Colon (tissue), 2 donors: Measurements from ENCODE around the gene EID1.
"Not testable (repeated sequence)": the region's sequence is repeated elsewhere in the genome, so short reads cannot be mapped to it uniquely, and the experiment has no call there.

Experiments used
- FAIRE-seq: peaks from 2 replicates; lab custom pipeline; 2012; peaks lifted over from hg19 to GRCh38; lab: Jason Lieb, UNC
- donor health status: control.
- donor health status: control.

EID1 gene

DNA sequence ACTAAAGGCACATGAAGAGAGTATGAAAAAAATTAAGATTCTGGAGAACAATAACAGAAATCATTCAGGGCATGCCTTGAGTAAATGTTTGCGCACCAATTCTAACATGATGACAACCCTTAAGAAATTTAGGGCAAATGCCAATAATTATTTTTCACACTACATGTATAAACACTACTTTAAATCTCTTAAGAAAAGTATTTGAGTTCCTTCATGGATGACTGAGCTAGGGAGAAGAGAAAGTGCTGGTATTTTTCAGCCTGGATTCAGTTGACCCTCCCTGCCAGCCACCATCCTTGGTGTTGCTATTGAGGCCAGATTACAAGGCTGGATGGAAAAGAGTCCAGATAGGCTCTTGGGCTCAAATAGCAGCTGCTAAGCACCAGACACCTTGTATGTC, 8.0 kb upstream of the EID1 start:
- no peak for FAIRE-seq

DNA sequence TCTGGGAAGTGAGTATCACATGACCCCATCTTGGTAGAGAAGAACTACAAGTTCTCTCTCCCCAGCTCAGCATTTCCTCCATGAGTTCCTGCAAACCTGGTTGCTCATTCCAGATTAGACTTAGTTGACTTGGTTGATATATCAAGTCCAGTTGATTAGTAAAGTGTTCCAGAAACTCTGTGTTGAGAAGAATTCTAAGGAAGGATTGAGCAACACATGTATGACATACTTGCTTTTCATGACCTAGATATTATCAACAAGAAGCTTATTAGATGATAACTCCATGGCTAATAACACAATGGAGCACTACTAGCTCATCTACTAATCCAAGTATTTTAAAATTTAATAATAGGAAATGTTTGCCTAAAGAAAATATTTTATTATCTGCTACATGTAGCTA, 6.4 kb upstream of the EID1 start:
- no peak for FAIRE-seq

DNA sequence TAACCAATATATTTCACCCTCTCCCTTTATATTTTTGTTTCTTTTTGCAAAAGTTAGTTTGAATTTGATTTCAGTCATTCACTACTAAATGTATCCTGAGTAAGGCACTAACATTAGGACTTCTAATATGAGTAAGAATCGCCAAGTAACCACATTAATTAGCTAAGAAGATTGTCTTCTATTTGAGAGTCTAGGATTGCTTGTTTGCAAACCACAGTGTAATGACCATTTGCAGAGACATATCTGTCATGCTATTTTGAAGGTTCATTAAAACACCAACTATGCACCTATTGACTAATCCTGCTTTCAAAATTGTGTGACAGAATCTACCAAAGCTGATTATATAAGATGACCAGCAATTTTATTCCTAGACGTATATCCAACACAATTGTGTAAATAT, 5.3 kb upstream of the EID1 start:
- FAIRE-seq: no peak

DNA sequence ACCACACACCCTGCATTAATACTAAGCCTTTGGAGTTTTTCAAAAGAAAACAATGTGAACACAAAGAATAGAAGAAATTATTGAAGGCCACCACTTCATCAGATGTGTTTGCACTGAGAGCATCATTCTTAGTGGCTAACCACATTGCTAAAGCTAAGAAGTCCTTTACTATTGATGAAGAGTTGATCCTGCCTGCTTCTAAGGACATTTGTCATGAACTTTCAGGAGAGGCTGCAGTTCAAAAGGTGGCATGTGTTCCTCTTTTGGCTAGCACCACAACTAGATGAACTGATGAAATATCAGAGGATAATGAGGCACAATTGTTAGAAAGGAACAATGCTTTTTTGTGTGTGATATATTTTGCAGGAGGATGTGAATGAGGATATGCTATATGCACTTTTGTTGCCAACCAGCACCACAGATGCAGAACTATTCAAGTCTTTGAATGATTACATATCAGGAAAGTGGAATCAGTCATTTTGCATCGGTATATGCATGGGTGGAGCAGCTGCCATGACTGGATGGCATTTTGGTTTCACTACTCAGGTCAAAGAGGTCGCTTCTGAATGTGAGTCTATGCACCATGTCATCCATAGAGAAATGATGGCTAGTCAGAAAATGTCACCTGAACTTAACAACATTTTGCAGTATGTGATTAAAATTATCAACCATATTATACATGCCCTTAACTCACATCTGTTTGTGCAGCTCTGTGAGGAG, 2.5 kb upstream of the EID1 start:
- no peak for FAIRE-seq

DNA sequence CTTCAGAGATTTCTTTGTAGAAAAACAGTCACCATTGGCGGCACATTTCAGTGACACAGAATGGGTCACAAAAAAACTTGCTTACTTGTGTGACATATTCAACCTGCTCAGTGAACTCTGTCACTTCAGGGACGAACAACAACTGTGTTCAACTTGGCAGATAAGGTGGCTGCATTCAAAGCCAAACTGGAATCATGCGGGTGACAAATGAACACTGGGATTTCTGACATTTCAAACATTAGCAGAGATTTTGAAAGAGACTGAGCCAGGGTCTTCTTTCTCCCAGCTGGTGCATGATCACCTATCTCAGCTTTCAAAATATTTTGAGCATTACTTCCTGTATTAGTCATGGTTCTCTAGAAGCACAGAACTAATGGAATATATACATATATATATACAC, 1.9 kb upstream of the EID1 start:
- FAIRE-seq: no peak

DNA sequence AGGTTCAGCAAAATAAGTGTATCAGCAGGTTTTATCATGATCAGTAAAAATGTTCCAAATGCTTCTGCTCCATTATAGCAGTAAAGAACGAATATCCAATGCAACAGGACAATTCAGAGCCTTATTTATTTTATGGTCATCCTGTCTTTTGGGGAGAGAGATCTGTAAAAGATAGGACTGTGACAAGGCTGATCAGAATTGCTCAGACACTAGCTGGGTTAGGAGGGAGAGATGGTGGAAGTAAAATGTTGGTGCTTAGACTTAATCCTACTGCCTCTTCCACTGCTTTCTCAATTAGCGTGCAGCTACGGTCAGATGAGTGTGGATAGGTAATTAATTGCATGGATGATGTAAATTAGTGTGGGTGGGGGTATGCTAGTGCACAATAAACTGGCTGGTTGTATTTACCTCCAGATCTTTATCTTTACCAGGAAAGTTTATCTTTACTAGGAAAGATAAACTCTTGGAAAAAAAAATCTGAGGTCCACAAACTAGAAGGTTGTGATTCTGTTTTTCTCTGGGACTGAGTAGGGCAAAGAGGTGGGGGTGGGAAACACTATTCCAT, 2.2 kb downstream of the EID1 start:
- FAIRE-seq: no peak

DNA sequence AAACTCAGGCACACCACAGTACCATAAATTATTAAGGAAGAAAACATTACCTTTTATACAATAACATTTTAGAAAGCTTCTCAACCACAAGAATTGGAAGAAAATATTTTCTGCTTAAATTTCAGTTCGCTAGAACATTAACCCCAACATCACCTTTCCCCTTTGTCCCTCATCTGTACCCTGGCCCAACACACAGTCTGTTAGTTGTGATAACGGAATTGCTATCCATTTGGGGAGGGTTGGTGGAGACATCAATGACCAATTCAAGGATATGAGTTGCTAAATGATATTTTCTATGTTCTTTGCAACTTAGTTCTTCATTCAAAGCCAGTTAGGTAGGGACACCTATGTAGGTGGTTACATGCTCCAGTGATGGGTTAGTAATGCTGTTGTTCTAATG, 5.8 kb downstream of the EID1 start:
- FAIRE-seq: no peak

DNA sequence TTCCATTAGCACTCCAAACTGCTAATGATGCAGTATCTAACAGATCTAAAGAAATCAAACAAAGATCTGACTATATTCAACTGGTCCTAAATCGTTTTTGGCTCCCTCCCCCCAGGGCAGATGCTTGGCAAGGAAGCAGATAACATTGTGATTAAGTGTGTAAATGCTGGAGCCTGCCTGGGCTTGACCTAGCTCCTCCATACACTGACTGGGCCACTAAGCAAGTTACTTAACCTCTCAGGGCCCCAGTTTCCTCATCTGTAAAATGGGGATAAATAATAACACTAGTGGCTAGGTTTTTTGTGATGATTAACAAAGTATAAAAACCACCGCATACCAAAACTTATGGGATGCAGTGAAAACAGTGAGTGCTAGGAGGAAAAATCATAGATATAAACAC, 9.2 kb downstream of the EID1 start:
- FAIRE-seq: no peak

DNA sequence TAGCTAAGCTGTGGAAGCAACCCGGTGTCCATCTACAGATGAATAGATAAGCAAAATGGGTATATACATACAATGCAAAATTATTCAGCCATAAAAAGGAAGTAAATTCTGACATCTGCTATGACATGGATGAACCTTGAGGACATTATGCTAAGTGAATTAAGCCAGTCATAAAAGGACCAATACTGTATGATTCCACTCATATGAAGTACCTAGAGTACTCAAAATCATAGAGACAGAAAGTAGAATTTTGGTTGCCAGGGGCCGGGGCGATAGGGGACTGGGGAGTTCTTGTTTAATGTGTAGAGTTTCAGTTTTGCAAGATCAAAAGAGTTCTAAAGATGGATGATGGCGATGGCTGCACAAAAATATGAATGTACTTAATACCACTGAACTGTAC, 10.3 kb downstream of the EID1 start:
- no peak for FAIRE-seq

DNA sequence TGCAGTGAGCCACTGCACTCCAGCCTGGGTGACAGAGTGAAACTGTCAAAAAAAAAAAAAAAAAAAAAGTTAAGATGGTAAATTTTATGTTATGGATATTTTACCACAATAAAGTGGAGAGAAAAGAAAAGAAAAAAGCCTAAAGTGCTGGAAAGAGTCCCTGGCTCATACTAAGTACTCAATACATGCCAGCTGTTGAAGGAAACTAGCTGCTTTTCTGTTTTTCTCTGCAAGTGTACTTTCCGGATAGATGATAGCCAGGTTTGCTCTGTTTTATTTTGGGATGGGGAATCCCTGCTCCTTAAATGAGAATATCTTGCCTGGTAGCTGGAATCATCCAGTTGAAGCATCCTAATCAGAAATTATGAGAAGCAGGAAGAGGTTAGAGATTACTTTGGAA, 10.9 kb downstream of the EID1 start:
- no peak for FAIRE-seq

DNA sequence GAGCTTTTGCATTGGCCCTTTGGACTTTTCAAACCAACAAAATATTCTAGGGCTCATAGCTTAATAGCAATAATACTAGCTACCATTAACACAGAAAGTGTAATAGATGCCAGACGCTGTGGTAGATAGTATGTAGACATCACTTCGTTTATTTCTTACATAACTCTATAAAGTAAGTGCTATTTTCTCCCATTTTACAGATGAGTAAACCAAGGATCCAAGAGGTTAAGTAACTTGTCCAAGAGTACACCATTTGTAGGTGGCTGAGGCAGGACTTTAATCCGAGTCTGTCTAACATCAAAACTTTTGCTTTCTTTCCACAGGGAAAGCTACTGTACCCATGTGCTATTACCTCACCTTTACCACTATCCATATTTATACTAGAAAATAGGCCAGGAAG, 12.0 kb downstream of the EID1 start:
- no peak for FAIRE-seq

DNA sequence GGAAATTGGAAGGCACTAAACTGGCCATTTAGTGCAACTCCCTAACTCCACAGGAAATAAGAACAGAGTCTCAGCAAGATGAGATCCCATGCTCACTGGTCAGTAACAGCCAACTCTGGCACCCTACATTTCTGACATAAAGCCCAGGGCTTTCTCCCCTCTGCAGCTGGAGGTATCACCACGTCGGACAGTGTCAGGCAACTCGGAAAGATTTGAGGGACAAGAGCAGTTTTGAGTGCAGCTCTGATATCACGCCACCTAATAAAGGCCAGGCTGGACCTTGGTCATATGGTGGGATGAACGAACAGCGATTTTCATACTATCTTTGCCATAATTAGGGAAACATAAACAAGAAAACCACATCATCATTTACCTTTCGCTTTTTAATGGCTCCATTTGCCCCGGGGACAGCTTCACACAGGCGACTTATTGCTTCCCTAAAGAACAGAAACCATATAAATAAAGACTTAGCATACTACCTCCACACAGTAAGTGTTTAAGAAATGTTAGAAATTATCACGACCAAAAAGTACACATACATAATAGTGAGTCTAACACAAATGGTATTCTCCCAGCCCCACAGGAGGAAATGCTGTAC, 12.5 kb downstream of the EID1 start:
- FAIRE-seq: no peak

DNA sequence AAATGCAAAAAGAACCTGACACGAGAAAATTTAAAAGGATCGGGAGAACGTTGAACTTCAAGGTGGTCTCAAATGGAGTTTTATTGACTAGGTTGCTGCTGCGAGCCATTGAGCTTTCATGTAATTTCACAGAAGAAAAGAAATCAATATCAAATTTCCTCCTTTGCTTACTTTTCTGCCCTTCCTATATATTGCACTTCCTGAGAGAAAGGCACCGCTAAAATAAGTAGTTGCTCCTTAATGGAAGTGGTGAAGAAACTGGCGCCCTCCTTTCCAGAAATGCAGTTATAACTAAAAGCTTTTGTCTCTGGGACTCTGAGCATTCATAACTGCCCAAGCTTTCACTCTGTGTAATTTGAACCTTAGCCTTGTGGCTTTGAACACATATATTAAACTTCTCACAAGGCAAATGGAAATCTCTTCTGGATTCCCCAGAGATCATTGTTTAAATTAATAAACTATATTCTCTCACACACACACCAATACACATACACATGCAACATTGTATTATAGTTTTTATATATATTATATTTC, 13.4 kb downstream of the EID1 start:
- no peak for FAIRE-seq

DNA sequence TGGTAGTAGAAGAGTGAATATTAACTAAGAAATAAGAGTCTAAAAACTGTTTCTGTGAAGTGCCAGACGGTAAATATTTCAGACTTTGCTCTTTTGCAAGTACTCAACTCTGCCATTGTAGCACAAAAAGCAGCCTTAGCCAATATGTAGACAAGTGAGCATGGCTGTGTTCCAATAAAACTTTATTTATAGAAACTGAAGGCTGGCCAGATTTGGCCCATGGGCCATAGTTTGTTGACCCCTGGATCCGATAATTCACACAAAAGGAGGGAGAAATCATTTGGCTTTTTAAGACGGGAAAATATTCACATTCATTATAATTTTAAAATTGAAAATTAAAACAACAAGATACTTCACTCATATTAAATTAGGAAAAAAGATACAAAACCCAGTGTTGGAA, 15.4 kb downstream of the EID1 start:
- FAIRE-seq: no peak

DNA sequence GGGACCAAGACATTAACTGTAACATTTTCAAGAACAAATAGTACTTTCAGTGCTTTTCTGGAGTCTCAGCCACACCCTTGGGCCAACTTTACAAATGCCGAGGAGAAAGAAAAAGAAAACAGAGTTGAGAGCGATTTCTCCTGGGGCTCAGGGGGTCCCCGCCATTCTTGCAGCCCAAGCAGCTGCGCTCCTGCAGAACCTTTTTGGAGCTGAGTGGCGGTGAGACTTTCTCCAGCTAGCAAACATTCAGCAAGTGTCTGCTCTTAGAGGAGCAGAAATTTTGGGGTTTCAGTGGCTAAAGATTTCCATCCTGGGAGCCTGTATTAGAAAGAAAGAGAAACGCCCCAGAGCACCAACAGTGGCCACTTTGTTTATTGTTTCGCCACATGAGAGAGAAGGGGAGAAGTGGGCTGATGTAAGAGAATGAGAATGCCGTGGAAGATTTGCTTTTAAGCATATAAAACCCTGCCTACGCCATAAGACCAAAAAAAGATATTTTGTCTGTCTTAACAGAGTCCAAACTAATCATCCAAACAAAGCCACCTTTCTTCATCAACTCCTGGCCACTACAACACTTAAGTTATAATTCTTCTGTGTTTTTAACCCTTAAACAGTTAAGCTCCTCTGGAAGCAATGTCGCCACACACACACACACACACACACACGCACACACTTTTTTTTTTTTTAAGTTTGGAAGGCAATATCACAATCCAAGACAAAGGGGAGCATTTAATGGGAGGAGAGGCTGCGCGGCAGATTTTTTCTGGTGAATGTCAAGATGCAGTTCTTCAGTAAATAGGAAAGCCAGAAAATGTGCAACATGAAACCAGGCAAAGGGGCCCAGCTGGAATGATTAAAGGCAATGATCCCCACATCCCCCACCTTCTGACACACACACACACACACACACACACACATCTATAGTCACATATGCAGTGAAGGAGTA, 19.2 kb downstream of the EID1 start:
- FAIRE-seq: no peak

DNA sequence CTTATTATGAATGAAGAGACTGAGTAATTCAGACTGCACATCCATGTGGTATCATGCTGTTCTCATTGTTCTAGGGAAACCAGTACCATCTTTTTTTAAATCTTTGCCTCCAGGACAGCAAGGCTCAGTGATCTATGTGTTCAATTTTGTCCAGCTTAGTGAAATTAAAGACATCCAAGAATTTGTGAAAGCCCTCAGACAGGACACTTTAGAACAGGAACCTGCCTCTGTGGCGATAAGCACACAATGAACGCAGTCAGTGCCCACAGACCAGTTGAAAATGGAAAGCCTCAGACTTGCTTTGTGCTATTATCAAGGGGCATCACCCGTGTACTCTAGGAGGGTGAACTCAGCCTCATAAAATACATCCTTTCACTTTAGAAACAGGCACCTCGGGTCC, 20.1 kb downstream of the EID1 start:
- no peak for FAIRE-seq

DNA sequence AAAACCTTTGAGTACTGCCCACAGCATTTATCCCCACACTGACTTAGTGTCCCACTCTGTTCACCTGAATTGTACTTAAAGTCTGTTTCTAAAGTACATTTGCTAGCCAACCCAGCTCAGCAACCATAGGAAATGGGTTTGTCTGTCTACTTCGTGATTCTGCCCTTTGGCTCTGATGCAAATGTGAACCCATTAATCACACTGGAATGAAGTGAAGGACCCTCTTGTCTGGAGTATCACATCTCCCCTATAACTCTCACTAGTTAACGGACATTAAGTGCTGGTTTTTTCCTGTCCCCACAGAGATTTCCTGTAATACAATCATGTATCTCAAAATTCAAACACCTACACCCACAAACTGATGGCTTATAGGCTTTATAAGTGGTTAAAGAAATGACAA, 20.5 kb downstream of the EID1 start:
- no peak for FAIRE-seq

DNA sequence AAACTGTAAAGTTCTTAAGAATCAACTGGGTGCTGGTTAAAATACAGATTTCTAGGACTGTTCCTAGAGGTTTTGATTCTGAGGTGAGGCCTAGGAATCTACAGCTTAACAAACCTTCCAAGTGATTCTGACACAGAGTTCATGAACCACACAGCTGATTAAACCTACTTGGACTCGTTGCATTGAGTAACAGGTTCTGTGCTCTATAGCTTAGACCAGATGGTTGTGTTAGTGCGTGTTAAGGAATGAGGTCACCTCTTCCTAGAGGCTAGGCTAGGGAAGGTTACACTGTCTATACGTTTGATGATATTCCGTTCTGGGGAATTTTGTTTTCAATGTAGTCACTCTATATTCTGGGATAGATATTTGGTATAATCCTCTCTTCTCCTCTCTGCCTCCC, 21.9 kb downstream of the EID1 start:
- FAIRE-seq: no peak

DNA sequence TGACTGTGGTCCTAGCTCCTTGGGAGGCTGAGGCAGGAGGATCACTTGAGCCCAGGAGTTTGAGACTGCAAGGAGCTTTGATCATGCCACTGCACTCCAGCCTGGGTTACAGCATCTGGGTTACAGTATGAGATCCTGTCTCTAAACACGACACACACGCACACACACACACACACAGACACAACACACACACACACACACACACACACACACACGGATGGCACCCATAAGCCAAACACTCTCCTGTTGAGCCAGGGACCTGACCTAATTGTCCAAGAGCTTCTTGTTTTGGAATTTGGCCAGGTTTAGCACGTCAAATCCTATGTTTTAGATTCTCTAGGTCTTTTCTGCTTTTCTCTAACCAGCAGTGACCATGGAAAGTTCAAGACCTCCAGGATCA, 26.8 kb downstream of the EID1 start:
- FAIRE-seq: no peak

DNA sequence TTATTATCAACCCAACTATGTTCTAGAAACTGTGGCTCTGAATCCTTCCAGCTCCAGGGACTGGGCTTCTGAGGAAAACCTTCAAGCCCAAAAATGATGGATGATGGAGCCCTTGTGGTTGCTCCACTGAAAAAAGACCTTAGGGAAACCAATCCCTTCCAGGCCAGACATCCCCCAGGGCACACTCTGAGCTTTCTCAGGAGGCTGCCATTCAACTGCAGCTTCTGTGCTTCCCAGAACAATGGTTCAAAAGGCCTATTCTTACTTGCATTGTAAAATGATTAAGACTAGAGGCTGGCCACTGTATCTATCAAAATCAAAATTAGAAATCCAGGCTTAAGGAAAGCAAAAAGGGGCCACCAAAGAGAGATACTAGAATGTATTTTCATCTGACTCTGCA, 27.3 kb downstream of the EID1 start:
- FAIRE-seq: no peak

DNA sequence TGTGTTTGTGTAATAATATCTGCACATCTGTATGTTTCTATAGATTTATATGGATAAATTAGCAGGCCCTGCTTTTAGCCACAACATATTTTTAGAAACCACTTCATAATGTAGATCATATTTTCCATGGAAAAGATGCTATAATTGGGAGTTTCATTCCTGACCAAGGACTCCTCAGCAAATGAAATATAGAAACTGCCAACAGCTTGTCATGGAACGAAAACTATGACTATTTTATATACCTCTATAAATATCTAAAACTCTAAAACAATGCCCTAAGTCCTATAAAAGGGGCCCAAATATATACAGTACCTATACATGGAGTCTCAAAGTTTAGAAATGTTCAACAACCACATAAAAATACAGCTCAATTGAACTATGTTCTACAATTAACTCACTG, 27.9 kb downstream of the EID1 start:
- no peak for FAIRE-seq

DNA sequence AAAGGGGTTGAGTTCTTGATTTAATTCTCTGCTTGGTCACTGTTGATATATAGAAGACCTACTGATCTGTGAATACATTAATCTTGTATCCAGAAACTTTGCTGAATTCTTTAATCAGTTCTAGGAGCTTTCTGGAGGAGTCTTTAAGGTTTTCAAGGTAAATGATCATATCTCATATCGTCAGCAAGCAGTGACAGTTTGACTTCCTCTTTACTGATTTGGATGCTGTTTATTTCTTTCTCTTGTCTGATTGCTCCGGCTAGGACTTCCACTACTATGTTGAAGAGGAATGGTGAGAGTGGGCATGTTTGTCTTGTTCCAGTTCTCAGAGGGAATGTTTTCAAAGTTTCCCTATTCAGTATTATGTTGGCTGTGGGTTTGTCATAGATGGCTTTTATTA, 31.4 kb downstream of the EID1 start:
- FAIRE-seq: not testable (repeated sequence)

DNA sequence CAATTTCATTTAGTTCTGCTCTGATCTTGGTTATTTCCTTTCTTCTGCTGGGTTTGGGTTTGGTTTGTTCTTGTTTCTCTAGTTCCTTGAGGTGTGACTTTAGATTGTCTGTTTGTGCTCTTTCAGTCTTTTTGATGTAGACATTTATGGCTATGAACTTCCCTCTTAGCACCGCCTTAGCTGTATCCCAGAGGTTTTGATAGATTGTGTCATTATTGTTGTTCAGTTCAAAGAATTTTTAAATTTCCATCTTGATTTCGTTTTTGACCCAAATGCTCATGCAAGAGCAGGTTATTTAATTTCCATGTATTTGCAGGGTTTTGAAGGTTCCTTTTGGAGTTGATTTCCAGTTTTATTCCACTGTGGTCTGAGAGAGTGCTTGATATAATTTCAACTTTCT, 32.6 kb downstream of the EID1 start:
- FAIRE-seq: not testable (repeated sequence)
